ENCODE results near the gene BBS4. TPM values are rescaled to one million over a fixed set of nuclear protein-coding genes. Genes with fewer than 3 reads are reported as not detected.
"Not testable (repeated sequence)": the region's sequence is repeated elsewhere in the genome, so short reads cannot be mapped to it uniquely, and the experiment has no call there.

BBS4 gene
- total RNA-seq, 1 experiment from 2014 or later = 22.4 TPM

DNA sequence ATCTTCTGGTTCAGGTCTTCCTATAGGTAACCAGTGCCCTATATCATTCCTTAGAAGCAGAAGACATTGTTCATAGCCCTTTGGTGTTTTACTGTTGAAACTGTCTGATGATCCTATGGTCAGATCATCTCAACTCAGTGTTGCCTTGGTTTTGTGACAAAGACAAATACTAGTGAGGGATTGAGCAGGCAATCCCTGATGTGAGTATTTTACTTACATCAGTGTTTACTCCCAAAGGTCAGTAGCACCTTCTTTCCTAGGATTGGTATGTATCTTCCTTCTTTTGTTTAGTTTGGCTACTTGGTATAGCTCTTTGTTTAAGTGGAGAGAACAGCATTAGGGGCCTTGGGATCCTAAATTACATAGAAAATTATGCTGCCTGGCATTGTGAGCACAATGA is 41.1 kb downstream of the BBS4 start:
- H3K27ac Mint-ChIP-seq (ENCODE audit: unreplicated experiment) = peak overlapping the region; percentile 26
- Histone ChIP-seq H3K36me3 (ENCODE audit: control insufficient read depth, insufficient read depth, low read length) (no peaks in the 10 kb centered on the region; the same call in 1 of the 2 replicates), H3K27me3 (replicated peaks; ENCODE audit: control insufficient read depth, insufficient read depth, low read length) (no peaks in the 10 kb centered on the region), H3K9me3 (no peaks in the 10 kb centered on the region), H3K4me1 (peaks cover 13% of the 10 kb centered on the region; the same call in 1 of the 2 replicates), H3K4me3 (ENCODE audit: low read depth, low read length) (no peak overlapping the region)
- TF ChIP-seq, protein P1, sequence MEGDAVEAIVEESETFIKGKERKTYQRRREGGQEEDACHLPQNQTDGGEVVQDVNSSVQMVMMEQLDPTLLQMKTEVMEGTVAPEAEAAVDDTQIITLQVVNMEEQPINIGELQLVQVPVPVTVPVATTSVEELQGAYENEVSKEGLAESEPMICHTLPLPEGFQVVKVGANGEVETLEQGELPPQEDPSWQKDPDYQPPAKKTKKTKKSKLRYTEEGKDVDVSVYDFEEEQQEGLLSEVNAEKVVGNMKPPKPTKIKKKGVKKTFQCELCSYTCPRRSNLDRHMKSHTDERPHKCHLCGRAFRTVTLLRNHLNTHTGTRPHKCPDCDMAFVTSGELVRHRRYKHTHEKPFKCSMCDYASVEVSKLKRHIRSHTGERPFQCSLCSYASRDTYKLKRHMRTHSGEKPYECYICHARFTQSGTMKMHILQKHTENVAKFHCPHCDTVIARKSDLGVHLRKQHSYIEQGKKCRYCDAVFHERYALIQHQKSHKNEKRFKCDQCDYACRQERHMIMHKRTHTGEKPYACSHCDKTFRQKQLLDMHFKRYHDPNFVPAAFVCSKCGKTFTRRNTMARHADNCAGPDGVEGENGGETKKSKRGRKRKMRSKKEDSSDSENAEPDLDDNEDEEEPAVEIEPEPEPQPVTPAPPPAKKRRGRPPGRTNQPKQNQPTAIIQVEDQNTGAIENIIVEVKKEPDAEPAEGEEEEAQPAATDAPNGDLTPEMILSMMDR (IDR thresholded peaks at IDR 0.05; ENCODE audit: insufficient read depth in 1 of 2, low read depth in 1 of 2, low read length in 1 of 2, severe bottlenecking in 1 of 2, unreplicated experiment in 1 of 2) = no peak
- H3K27me3 Mint-ChIP-seq (ENCODE audit: insufficient read depth, unreplicated experiment) = no peaks in the 10 kb centered on the region
- H3K4me1 Mint-ChIP-seq (ENCODE audit: low read depth, unreplicated experiment) = peaks cover 12% of the 10 kb centered on the region
- no peaks in the 10 kb centered on the region for H3K9me3 Mint-ChIP-seq (ENCODE audit: unreplicated experiment)
- H3K4me3 Mint-ChIP-seq (ENCODE audit: unreplicated experiment) = no peak overlapping the region
- no peak for DNase-seq
- ChIA-PET POLR2A (no interaction called here), CTCF (interaction anchor here (0.6 kb wide), 1 partner anchor 983 kb away, joined by 3 read pairs; no protein-coding TSS in a partner anchor)
- BruUV-seq (replicated peaks) = no TSS peak
- intact Hi-C loops (cut with micrococcal nuclease; ENCODE audit: unreplicated experiment) = no loop called here
- no peaks in the 10 kb centered on the region for H3K36me3 Mint-ChIP-seq (ENCODE audit: insufficient read depth, unreplicated experiment)

DNA sequence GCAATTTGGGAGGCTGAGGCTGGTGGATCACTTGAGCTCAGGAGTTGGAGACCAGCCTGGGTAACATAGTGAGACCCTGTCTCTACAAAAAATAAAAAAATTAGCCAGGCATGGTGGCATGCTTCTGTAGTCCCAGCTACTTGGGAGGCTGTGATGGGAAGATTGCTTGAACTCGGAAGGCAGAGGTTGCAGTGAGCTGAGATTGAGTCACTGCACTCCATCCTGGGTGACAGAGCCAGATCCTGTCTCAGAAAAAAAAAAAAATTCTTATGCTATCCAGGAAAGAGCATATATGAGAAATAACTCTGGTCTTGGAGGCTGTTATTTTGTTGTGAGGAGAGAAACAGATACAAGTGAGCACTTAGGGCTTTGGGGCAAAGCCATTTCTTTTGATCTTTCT is 42.2 kb downstream of the BBS4 start:
- H3K4me1 Mint-ChIP-seq (ENCODE audit: low read depth, unreplicated experiment) = peaks cover 12% of the 10 kb centered on the region
- CTCF ChIA-PET = interaction anchor here (0.8 kb wide), 1 partner anchor 66 kb away, joined by 4 read pairs; no protein-coding TSS in a partner anchor
- H3K27me3 ChIP-seq (replicated peaks; ENCODE audit: control insufficient read depth, insufficient read depth, low read length); H3K9me3 Mint-ChIP-seq (ENCODE audit: unreplicated experiment); H3K27ac Mint-ChIP-seq (ENCODE audit: unreplicated experiment); H3K27me3 Mint-ChIP-seq (ENCODE audit: insufficient read depth, unreplicated experiment); BruUV-seq (replicated peaks); H3K36me3 Mint-ChIP-seq (ENCODE audit: insufficient read depth, unreplicated experiment); POLR2A ChIA-PET; H3K36me3 ChIP-seq (ENCODE audit: control insufficient read depth, insufficient read depth, low read length); intact Hi-C loops (cut with micrococcal nuclease; ENCODE audit: unreplicated experiment); H3K4me3 Mint-ChIP-seq (ENCODE audit: unreplicated experiment); H3K9me3 ChIP-seq; DNase-seq; H3K4me3 ChIP-seq (ENCODE audit: low read depth, low read length): not testable (repeated sequence)
- peaks cover 13% of the 10 kb centered on the region; the same call in 1 of the 2 replicates for H3K4me1 ChIP-seq

DNA sequence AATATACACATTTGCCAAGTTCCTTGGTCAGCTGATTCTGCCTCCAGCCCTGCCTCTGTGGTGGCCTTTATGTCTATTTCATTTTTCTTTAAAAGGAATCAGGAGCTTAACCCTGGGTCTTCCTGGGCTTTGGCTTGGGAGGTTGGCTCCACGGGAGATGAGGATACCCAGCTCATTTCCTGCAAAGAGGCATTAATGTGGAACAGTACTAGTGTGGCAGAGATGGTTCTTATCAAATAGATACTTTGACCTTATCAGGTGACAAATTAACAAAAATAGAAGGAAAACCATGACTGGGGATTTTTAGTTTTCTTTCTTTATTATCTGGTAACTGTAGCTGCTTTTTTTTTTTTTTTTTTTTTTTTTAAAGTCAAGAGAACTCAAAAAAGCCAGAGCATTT is 42.8 kb downstream of the BBS4 start:
- Histone ChIP-seq H3K27me3 (replicated peaks; ENCODE audit: control insufficient read depth, insufficient read depth, low read length) (no peaks in the 10 kb centered on the region), H3K9me3 (no peaks in the 10 kb centered on the region), H3K36me3 (ENCODE audit: control insufficient read depth, insufficient read depth, low read length) (no peaks in the 10 kb centered on the region; the same call in 1 of the 2 replicates), H3K4me3 (ENCODE audit: low read depth, low read length) (no peak overlapping the region), H3K4me1 (peaks cover 18% of the 10 kb centered on the region)
- Mint-ChIP-seq H3K27ac (ENCODE audit: unreplicated experiment) (no peak overlapping the region), H3K27me3 (ENCODE audit: insufficient read depth, unreplicated experiment) (no peaks in the 10 kb centered on the region), H3K4me3 (ENCODE audit: unreplicated experiment) (no peak overlapping the region), H3K9me3 (ENCODE audit: unreplicated experiment) (no peaks in the 10 kb centered on the region), H3K36me3 (ENCODE audit: insufficient read depth, unreplicated experiment) (peaks cover 7% of the 10 kb centered on the region), H3K4me1 (ENCODE audit: low read depth, unreplicated experiment) (peaks cover 12% of the 10 kb centered on the region)
- TF ChIP-seq, protein P1 (IDR thresholded peaks at IDR 0.05; ENCODE audit: insufficient read depth in 1 of 2, low read depth in 1 of 2, low read length in 1 of 2, severe bottlenecking in 1 of 2, unreplicated experiment in 1 of 2) = no peak
- ChIA-PET CTCF (no interaction called here), POLR2A (interaction anchor here (0.6 kb wide), 1 partner anchor 51 kb away, joined by 10 read pairs; no protein-coding TSS in a partner anchor)
- BruUV-seq (replicated peaks) = no TSS peak
- intact Hi-C loops (cut with micrococcal nuclease; ENCODE audit: unreplicated experiment) = no loop called here
- no peak for DNase-seq

All from Caco-2 (cell line).